Breast epithelium (tissue), 3 donors: Measurements from ENCODE around the gene ATP6V1A.

Experiments used
- CTCF ChIP-seq, 3 donors: fragments of 450-650 bp; IDR thresholded peaks; one replicate each; pipeline ENCODE4 v1.5.1; 2016 to 2017; ENCODE audit warnings: antibody characterized with exemption in 3 of 3, mild to moderate bottlenecking in 3 of 3, moderate library complexity in 3 of 3
- POLR2AphosphoS5 ChIP-seq, 3 donors: sonication (generic); formaldehyde crosslinking; IDR thresholded peaks; one replicate each; pipeline ENCODE4 v1.6.1; 2017; ENCODE audit warnings: antibody characterized with exemption in 3 of 3

- TF ChIP-seq CTCF (IDR thresholded peaks at IDR 0.05): no peak
- no peak for TF ChIP-seq POLR2AphosphoS5 (IDR thresholded peaks at IDR 0.05)
Measured at GRCh38 chr3:113828600-113828999, 81.8 kb downstream of the ATP6V1A start.
